HG03469 (cell line): ENCODE results near the gene ZFAND4.
"Not testable (repeated sequence)": the region's sequence is repeated elsewhere in the genome, so short reads cannot be mapped to it uniquely, and the experiment has no call there.

Experiments
- ATAC-seq: cut with Tn5 transposase; IDR thresholded peaks from one replicate; pipeline ENCODE4 v1.9.1; 2021; ENCODE audit warnings: mild to moderate bottlenecking, moderate library complexity, moderate number of reproducible peaks; ENCODE audit not compliant: unreplicated experiment

The ZFAND4 gene

DNA sequence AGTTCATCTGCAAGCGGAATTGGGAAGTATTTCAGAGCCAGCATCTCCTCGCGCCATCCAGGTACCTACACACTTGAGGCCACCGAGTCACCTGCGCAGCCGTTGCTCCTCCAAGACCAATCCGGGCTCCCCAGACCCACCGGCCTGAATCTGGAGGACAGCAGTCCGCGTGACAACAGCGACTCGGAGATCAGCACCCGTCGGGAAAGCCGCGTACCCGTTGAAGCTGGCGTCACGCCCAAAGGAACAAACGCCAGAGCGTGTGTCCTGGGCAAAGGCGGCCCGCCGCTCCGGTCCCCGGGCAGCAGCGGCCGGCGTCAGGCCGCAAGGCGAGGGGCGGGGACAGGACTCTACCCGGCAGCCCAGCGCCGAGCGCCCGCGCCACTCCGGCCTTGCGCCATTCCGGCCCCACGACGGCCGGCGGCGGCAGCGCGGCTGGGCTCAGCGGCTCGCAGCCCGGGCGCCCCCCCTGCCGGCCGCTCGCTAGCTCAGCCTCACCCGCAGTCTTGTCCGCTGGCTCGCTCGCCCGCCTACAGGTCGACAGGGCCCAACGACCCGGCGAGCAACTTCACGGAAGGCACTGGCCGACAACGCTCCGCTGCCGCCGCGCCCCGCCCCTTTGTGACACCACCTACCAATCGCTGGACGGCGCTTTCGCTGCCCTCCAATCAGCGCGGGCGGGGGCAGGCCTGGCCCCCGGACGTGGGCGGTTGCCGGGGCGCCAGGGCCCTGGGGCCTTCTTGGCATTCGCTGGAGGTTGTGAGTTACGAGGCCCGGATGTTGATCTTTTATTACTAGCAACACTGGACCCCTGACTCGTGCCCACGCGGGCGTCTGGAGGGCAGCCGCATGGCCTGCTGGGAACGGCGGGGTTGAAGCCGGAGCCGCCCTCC is at the start of gene ZFAND4:
Gene ZFAND4, minus strand, starts transcription at position 592 of the 893 bp plus-strand sequence. CDS start 9,047 bp downstream, outside the sequence.
- peak; percentile 97 for ATAC-seq

DNA sequence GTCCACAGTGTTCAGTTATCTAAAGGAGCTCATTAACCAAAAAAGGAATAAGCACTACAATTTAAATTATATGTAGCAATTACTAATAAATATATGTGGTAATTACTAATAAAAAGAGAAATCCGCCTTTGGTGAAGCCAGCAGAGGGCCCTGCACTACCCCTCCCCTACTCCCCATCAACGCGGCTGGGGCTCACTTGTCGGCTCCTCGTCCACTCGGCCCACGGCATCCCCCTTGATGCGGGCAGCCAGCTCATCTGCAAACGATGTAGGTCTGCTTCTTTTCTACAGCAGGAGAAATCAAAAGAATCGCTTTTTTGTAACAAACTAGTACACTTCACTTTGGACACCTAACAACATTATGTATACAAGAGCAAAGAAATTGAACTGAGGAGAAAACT is 48.9 kb upstream of the ZFAND4 start:
- ATAC-seq: not testable (repeated sequence)

DNA sequence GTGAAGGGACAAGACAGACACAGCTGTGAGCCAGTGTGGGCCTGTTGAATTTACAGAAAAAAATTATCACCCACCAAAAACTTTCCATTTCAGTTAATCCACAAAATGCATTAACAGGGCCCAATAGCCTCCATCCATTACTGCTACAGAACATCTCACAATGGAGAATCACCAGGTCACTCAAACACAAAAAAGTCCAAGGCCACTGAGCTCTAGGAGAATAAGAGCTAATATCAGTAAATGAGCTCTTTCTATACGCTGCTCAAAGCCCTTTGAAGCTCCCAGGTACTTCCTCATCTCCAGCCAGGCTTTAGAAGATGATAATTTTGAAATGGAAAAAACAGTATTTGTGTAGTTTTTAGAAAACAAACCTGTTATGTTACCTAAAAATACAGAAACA is 45.1 kb upstream of the ZFAND4 start:
- not testable (repeated sequence) for ATAC-seq

DNA sequence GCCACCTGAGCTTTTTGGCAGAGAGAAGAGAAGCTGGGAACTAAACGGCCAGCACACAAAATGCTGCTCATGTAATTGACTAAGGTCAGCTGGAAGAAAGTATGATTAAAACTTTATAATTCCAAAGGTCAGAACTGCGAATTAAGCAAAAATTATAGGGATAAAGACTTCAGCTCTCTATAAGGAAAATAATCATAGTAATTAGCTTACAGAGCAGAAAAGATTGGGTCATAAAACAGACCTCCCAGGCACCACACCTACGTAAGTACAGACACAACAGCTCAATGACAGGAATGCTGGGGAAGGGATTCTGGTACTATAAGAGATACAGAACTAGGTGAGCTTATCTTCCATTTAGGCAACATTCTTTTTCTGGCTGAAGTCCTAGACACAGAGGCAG is 44.5 kb upstream of the ZFAND4 start:
- ATAC-seq: not testable (repeated sequence)

DNA sequence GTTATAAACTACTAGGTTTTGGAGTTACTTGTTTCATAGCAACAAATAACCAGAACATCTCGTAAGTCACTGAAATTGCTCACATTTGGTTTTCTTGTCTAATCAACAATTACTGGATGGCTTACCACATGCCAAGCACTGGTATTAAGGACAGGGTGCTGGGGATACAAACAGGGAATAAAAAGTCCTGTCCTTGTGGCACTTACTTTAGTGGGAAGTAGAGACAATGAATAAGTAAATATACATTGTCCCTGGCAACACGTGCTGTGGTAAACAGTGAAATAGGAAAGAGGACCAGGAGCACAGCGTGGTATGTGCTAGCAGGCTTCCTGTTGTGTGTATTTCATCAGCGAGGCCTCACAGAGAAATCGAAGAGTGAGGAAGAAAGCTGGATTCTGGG is 38.7 kb upstream of the ZFAND4 start:
- ATAC-seq: not testable (repeated sequence)

DNA sequence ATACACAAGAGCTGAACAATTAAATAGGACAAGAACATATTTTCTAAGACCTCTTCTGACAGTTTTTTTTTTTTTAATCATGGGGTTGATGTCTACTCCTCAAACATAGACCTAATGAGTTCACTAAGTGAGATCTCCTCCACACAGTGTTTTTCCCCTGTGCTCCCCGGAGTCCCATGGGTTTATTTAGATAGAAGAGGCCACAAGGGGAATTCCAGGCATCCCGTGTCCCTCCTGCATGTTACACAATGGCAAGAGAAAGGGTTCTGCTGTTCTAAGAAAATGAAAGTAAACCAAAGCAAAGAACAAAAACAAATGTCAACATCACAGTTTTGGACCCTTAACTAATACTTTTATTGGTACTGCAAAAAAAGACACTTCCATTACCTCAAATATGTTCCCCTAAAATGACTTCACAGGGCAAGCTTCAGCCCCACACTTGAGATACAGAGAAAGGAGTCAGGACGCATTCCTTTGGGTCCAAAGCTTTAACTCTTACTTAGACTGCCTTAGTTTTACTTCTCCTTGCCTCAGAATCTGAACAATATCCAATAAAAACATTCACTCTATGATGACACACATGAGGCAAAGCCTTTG is 37.7 kb upstream of the ZFAND4 start:
- ATAC-seq: peak; percentile 78

GRCh38 chr10:45678467-45678866 is 5.9 kb upstream of the ZFAND4 start:
- ATAC-seq: not testable (repeated sequence)

DNA sequence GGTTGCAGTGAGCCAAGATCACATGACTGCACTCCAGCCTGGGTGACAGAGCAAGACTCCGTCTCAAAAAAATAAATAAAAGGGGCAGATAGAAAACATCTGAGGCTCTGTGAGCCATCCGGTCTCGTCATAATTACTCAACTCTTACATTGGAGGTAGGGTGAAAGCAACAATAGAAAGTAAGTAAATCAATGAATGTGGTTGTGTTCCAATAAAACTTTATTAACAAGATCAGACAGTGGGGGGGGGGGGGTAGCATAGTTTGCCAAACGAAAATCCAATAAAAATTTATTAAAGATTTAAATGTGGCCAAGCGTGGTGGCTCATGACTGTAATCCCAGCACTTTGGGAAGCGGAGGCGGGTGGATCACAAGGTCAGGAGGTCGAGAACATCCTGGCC is 2.8 kb upstream of the ZFAND4 start:
- ATAC-seq: no peak

DNA sequence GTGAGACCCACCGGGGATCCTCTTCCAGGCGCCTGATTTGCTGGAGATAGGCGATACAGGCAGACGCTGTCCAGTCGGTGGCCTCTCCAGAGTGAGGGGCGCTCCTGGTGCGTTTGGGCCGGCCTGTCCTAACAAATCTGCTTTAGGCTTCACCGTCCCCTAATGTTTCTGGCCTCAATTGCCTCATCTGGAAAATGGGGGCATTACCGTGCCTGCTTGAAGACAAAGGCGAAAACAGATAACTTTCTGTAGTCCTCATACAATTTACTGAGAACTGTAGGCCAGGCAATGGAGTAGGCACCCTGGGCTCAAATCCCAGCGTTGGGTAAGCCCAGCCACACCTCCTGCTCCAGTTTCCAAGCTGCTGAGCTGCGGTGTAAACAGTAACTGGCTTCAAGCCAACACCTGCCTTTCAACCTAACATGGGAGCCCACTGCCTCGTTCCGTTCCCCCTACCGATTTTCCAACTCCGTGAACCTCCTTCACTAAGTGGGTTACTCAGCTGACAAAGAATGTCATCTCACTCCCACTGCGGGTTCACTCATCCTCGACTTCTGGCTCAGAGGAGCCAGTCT is 589 bp upstream of the ZFAND4 start:
- no peak for ATAC-seq

DNA sequence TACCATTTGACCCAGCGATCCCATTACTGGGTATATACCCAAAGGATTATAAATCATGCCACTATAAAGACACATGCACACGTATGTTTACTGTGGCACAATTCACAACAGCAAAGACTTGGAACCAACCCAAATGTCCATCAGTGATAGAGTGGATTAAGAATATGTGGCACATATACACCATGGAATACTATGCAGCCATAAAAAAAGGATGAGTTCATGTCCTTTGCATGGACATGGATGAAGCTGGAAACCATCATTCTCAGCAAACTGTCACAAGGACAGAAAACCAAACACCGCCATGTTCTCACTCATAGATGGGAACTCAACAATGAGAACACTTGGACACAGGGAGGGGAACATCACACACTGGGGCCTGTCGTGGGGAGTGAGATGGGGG is 1.3 kb downstream of the ZFAND4 start:
- ATAC-seq: not testable (repeated sequence)

DNA sequence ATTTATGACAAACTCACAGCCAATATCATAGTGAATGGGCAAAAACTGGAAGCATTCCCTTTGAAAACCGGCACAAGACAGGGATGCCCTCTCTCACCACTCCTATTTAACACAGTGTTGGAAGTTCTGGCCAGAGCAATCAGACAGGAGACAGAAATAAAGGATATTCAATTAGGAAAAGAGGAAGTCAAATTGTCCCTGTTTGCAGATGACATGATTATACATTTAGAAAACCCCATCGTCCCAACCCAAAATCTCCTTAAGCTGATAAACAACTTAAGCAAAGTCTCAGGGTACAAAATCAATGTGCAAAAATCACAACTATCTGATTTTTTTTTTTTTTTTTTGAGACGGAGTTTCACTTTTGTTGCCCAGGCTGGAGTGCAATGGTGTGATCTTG is 2.7 kb downstream of the ZFAND4 start:
- ATAC-seq: not testable (repeated sequence)

- ATAC-seq: no peak
These were observed 11.6 kb downstream of the ZFAND4 start for GRCh38 chr10:45660876-45661411.

DNA sequence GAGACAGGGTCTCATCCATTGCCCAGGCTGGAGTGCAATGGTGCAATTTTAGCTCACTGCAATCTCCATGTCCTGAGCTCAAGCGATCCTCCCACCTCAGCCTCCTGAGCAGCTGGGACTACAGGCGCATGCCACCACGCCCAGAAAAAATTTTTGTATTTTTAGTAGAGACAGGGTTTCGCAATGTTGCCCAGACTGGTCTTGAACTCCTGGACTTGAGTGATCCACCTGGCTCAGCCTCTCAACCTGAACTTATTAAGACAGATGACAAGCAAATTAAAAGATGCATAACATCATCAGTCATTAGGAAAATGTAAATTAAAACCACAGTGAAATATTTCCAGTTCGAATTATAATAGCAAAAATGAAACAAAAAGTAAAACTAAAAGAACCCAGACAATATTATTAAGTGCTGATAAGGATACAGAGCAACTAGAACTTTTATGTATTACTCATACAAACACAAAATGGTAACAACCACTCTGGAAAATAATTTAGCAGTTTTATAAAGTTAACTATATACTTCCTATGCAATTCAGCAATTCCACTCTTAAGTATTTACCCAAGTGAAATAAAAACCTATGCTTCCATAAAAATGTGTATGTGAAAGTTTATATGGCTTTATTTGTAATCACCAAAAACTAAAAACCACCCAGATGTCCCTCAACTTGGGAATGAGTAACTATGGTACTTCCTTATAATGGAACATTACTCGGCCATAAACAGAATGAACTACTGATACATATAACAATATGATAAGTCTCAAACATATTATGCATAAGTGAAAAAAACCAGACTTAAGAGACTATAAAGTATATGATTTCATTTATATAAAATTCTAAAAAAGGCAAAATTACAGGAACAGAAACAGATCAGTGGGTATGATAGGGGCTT is 15.3 kb downstream of the ZFAND4 start:
- ATAC-seq: no peak

GRCh38 chr10:45655219-45655618 is 17.4 kb downstream of the ZFAND4 start:
- no peak for ATAC-seq

- ATAC-seq: not testable (repeated sequence)
These were observed 17.8 kb downstream of the ZFAND4 start for GRCh38 chr10:45654753-45655141.

DNA sequence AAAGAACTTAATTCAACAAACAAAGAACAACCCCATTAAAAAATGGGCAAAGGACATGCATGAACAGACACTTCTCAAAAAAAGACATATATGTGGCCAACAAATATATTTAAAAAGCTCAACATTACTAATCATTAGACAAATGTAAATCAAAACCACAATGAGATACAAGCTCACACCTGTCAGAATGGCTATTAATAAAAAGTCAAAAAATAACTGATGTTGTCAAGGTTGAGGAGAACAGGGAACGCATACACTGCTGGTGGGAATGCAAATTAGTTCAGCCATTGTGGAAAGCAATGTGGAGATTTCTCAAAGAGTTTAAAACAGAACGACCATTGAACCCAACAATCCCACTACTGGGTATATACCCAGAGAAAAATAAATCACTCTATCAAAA is 19.1 kb downstream of the ZFAND4 start:
- ATAC-seq: peak; percentile 52

DNA sequence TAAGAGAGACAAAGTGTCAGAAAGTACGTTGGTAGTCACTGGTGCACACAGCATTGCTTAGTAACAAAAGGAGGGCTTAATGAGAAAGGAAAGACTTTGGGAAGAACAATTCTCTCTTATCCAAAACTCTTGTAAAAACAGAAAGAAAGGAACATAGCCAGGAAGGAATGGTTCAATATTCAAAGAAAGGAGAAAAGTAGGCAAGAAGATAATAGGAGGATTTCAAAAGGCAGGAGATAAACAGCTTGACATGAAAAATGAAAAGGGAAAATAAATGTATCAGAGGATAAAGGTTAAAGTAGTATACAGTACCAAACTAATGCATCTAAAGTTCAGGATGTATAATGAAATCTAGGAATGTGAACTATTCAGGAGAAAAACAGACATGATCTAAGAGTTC is 20.1 kb downstream of the ZFAND4 start:
- no peak for ATAC-seq

DNA sequence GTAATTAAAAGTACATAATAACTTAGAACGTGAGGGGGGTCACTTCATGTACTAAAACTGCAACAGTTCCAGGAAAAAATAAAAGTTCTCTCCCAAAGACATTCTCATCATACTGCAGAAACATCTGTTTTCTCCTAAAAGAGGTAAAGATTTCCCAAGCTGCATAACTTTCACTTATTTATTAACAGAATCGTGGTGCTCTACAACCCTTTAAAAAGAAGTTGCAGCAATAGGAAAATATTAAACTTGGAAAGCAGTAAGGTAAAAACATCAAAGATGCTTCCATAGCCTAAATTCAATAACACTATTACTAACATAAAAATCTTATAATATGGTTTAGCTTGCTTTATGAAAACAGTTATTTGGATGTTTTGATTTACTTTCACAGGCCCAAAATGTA is 23.3 kb downstream of the ZFAND4 start:
- ATAC-seq: no peak

GRCh38 chr10:45647118-45647517 is 25.5 kb downstream of the ZFAND4 start:
- no peak for ATAC-seq

DNA sequence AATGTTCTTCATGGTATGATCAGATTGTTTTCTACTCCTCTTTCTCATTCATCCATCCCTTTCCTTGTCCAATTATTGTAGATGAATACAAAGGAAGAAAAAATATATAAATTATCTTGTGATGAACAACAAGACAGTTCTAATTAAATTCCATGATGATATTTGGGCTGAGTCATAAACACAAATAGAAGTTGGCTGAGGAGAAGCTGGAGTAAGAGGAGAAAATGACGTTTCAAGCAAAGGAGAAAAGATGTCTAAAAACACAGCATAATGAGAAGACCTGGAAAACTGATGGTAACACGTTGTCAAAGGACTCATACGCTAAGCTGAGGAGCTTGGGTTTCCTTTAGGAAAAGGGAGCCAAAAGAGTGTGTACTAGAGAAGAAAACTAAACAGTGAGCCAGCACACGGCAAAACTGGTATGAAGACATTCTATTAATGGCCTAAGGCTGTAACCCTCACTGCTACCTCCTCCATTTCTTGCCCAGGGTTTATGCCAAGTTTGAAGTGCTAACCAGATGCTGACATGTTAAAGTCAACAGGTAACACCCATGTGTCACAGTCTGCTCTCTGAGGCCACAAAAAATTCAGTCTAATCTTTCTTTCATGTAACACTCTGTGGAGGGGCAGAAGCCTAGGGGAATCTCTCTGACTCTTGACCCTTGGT is 26.1 kb downstream of the ZFAND4 start:
- ATAC-seq: no peak
